ENCODE data around the gene MAU2.

GRCh38 chr19:19341026-19341425, 20.4 kb downstream of the MAU2 start:
- no peak for TF ChIP-seq ATRX (CRISPR knock-in tag; IDR thresholded peaks at IDR 0.05; ENCODE audit: borderline replicate concordance)
- TF ChIP-seq FIP1L1 (IDR thresholded peaks at IDR 0.05; ENCODE audit: borderline replicate concordance, insufficient read depth, low read depth, low read length) = no peak
- no peak for TF ChIP-seq NFE2 (CRISPR knock-in tag; IDR thresholded peaks at IDR 0.05)
- TF ChIP-seq ZHX1 (CRISPR knock-in tag; IDR thresholded peaks at IDR 0.05; ENCODE audit: low read depth) = no peak
- no peak for TF ChIP-seq FOXK2 (IDR thresholded peaks at IDR 0.05)
- no peak for TF ChIP-seq KAT7 (CRISPR knock-in tag; IDR thresholded peaks at IDR 0.05; ENCODE audit: borderline replicate concordance)
- TF ChIP-seq PHF21A (CRISPR knock-in tag; IDR thresholded peaks at IDR 0.05) = no peak
- TF ChIP-seq TAF1 (CRISPR knock-in tag; IDR thresholded peaks at IDR 0.05) = no peak
- TF ChIP-seq PTBP1 (IDR thresholded peaks at IDR 0.05; ENCODE audit: low read depth, low read length, poor library complexity, severe bottlenecking) = no peak
- TF ChIP-seq JUN (CRISPR knock-in tag; IDR thresholded peaks at IDR 0.05) = no peak
- TF ChIP-seq RAD21 (CRISPR knock-in tag; IDR thresholded peaks at IDR 0.05) = no peak
- TF ChIP-seq KLF11 (CRISPR knock-in tag; IDR thresholded peaks at IDR 0.05) = no peak
- no peak for TF ChIP-seq FOXM1 (CRISPR knock-in tag; IDR thresholded peaks at IDR 0.05)

All from HepG2 (cell line).